ENCODE data around the gene PNO1.
"Not testable (repeated sequence)": the region's sequence is repeated elsewhere in the genome, so short reads cannot be mapped to it uniquely, and the experiment has no call there.

The PNO1 gene

GRCh38 chr2:68157402-68158133, at the start of gene PNO1:
PNO1 (plus strand) TSS chr2:68157888; CDS start chr2:68157935, 47 bp downstream.
- DNase-seq: peak; percentile 86

GRCh38 chr2:68108120-68108519, 49.6 kb upstream of the PNO1 start:
- DNase-seq: no peak

GRCh38 chr2:68110102-68110501, 47.6 kb upstream of the PNO1 start:
- no peak for DNase-seq

- no peak for DNase-seq
These were observed 41.7 kb upstream of the PNO1 start for GRCh38 chr2:68115965-68116364.

- DNase-seq: not testable (repeated sequence)
These were observed 39.8 kb upstream of the PNO1 start for GRCh38 chr2:68117922-68118321.

- no peak for DNase-seq
These were observed 38.9 kb upstream of the PNO1 start for GRCh38 chr2:68118816-68119215.

- DNase-seq: no peak
These were observed 38.2 kb upstream of the PNO1 start for GRCh38 chr2:68119504-68119903.

GRCh38 chr2:68121873-68122679, 35.6 kb upstream of the PNO1 start:
- peak; percentile 50 for DNase-seq

- DNase-seq: no peak
These were observed 35.1 kb upstream of the PNO1 start for GRCh38 chr2:68122680-68122964.

- DNase-seq: no peak
These were observed 33.4 kb upstream of the PNO1 start for GRCh38 chr2:68124321-68124720.

- DNase-seq: no peak
These were observed 31.9 kb upstream of the PNO1 start for GRCh38 chr2:68125821-68126220.

GRCh38 chr2:68126561-68126960, 31.1 kb upstream of the PNO1 start:
- no peak for DNase-seq

- no peak for DNase-seq
These were observed 30.1 kb upstream of the PNO1 start for GRCh38 chr2:68127358-68128242.

- DNase-seq: no peak
These were observed 23.6 kb upstream of the PNO1 start for GRCh38 chr2:68134120-68134519.

- DNase-seq: no peak
These were observed 23.1 kb upstream of the PNO1 start for GRCh38 chr2:68134554-68134953.

- no peak for DNase-seq
These were observed 22.0 kb upstream of the PNO1 start for GRCh38 chr2:68135448-68136320.

GRCh38 chr2:68141875-68142274, 15.8 kb upstream of the PNO1 start:
- no peak for DNase-seq

- DNase-seq: no peak
These were observed 6.7 kb upstream of the PNO1 start for GRCh38 chr2:68151037-68151436.

GRCh38 chr2:68152681-68153347, 4.9 kb upstream of the PNO1 start:
- DNase-seq: no peak

GRCh38 chr2:68155618-68156017, 2.1 kb upstream of the PNO1 start:
- no peak for DNase-seq

GRCh38 chr2:68156419-68156818, 1.3 kb upstream of the PNO1 start:
- no peak for DNase-seq

- peak; percentile 34 for DNase-seq
These were observed 686 bp upstream of the PNO1 start for GRCh38 chr2:68157002-68157401.

Data from NK-92 treated with Interleukin-12 subunit alpha and Interleukin-12 subunit beta, amount 100 ng/mL, for 24 hours (cell line).